ENCODE data around the gene HOXA4. TPM values are rescaled to one million over a fixed set of nuclear protein-coding genes. Genes with fewer than 3 reads are reported as not detected.

HOXA4 gene
- total and polyA plus RNA-seq, 2 experiments from 2014 or later: not detected

DNA sequence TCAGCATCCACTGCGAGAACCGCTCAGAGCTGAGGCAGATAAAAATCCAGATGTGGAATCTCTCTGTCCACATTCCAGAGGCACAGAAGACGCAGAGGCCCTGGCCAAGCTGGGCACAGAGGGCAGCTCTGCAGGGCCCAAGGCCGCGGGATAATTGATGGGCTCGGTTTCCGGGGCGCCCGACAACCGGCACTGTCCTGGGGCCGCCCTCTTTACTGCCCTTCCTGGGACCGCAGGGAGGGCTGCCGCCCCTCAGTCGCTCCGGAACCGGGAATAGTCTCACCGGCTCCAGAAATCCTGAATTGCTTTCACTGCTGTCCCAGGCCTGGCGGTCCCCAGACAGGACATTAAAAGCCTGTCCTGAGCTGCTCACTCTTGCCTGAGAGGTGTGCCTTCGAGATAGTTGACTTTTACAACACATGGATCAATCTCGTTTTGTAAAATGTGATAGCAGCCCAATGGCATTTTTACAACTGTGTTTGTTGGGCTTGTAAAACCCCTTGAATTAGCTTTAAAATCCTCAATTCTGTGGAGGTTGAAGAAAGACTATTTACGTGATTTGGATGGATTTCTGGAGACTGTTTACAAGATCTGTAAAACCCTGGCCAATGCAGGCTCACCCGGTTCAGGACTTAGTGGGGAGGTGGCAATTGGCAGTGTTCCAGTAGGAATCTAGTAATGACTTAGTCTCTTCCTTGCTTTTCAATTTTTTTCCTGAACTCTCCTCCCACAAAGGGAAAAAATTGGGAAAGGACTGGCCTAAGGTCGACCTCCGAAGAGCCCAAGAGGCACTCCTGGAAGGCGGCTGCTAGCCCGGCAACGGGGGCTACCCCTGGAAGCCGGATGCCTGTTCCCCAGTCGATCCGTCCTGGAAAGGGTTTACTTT is 18.4 kb upstream of the HOXA4 start:
- no peak overlapping the region for H2AFZ ChIP-seq
- no peaks in the 10 kb centered on the region for H3K79me2 ChIP-seq (replicated peaks; ENCODE audit: insufficient read depth)
- Mint-ChIP-seq H3K4me1 (peaks cover 15% of the 10 kb centered on the region), H3K27ac (no peak overlapping the region), H3K9me3 (peaks cover 21% of the 10 kb centered on the region), H3K4me3 (no peak overlapping the region), H3K27me3 (ENCODE audit: insufficient read depth, low read depth, poor library complexity) (peaks cover 100% of the 10 kb centered on the region), H3K36me3 (ENCODE audit: low read depth) (no peaks in the 10 kb centered on the region; the same call in 2 of the 3 replicates)
- H4K20me1 ChIP-seq (replicated peaks; ENCODE audit: insufficient read depth): peaks cover 53% of the 10 kb centered on the region
- ATAC-seq (no peak), DNase-seq (ENCODE audit: low spot score) (peak; percentile 17)
- no peak overlapping the region for H3K4me3 ChIP-seq
- TF ChIP-seq, protein P1, sequence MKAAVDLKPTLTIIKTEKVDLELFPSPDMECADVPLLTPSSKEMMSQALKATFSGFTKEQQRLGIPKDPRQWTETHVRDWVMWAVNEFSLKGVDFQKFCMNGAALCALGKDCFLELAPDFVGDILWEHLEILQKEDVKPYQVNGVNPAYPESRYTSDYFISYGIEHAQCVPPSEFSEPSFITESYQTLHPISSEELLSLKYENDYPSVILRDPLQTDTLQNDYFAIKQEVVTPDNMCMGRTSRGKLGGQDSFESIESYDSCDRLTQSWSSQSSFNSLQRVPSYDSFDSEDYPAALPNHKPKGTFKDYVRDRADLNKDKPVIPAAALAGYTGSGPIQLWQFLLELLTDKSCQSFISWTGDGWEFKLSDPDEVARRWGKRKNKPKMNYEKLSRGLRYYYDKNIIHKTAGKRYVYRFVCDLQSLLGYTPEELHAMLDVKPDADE (IDR thresholded peaks at IDR 0.05): no peak
- TF ChIP-seq EZH2 (IDR thresholded peaks at IDR 0.05; ENCODE audit: low read depth, unreplicated experiment): peak; percentile 92
- peak; percentile 60 for TF ChIP-seq EZH2phosphoT487 (IDR thresholded peaks at IDR 0.05; ENCODE audit: unreplicated experiment)
- H3K4me2 ChIP-seq: no peak overlapping the region; the same call in 1 of the 2 replicates
- no peaks in the 10 kb centered on the region for H3K36me3 ChIP-seq (ENCODE audit: insufficient read depth)
- peaks cover 100% of the 10 kb centered on the region for H3K27me3 ChIP-seq (ENCODE audit: insufficient read depth)
- H3K4me1 ChIP-seq (ENCODE audit: insufficient read depth): peaks cover 20% of the 10 kb centered on the region
- H3K9me2 ChIP-seq (ENCODE audit: insufficient read depth): no peaks in the 10 kb centered on the region
- H3F3A ChIP-seq (replicated peaks; ENCODE audit: low read depth): peaks cover 43% of the 10 kb centered on the region
- no peak overlapping the region for H3K27ac ChIP-seq (ENCODE audit: low read depth)

DNA sequence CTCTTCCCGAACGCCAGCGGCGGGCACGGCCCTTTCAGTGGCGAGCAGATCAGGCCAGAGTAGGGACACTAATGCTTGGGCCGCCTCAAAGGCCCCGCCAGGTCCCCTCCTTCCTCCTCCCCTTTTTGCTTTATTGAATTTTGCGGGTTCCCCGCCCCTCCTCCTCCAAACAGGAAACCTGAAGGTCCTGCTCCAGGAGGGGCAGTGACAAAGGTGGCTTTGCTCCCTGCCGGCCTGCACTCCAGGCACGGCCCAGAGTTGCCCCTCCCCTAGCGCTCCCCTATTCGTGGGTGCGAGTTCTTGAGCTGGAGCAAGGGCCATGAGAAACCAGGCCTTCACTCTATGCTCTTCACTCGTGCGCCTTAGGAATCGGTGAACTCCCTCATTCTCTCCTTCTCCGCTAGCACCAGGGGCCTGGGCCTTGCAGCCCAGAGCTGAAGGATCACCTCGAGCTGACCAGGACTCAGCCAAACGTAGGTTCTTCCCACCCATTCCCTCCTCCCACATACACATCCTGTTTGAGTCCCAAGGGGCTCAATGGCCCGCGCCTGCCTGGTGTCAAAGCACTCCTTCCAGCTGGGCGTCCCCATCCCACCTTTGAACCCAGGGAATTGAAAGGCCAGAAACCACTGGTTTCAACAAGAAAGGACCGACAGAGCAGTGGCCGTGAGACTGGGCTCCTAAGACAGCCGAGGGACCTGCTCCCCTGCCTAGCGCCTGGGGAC is 17.6 kb upstream of the HOXA4 start:
- Mint-ChIP-seq H3K27me3 (ENCODE audit: insufficient read depth, low read depth, poor library complexity) (peaks cover 100% of the 10 kb centered on the region), H3K9me3 (peaks cover 21% of the 10 kb centered on the region)

More for the DNA sequence above, 17.6 kb upstream of the HOXA4 start:
- H3K36me3 Mint-ChIP-seq (ENCODE audit: low read depth): no peaks in the 10 kb centered on the region
- peak overlapping the region; percentile 43 for H3K4me3 ChIP-seq
- peaks cover 48% of the 10 kb centered on the region for H4K20me1 ChIP-seq (replicated peaks; ENCODE audit: insufficient read depth)
- no peaks in the 10 kb centered on the region for H3K36me3 ChIP-seq (ENCODE audit: insufficient read depth)
- peaks cover 100% of the 10 kb centered on the region for H3K27me3 ChIP-seq (ENCODE audit: insufficient read depth)
- TF ChIP-seq EZH2 (IDR thresholded peaks at IDR 0.05; ENCODE audit: low read depth, unreplicated experiment) (peak; percentile 95), EZH2phosphoT487 (IDR thresholded peaks at IDR 0.05; ENCODE audit: unreplicated experiment) (peak; percentile 81)
- TF ChIP-seq, protein P1 (IDR thresholded peaks at IDR 0.05): no peak
- peak overlapping the region; percentile 38; the same call in 1 of the 2 replicates for H2AFZ ChIP-seq
- H3K27ac ChIP-seq (ENCODE audit: low read depth): no peak overlapping the region
- peak overlapping the region; percentile 71 for H3K4me2 ChIP-seq
- peak overlapping the region; percentile 62 for H3K4me3 Mint-ChIP-seq
- H3K4me1 Mint-ChIP-seq: peaks cover 18% of the 10 kb centered on the region
- H3K9me2 ChIP-seq (ENCODE audit: insufficient read depth): no peaks in the 10 kb centered on the region
- peaks cover 35% of the 10 kb centered on the region for H3F3A ChIP-seq (replicated peaks; ENCODE audit: low read depth)
- no peaks in the 10 kb centered on the region for H3K79me2 ChIP-seq (replicated peaks; ENCODE audit: insufficient read depth)
- H3K27ac Mint-ChIP-seq: no peak overlapping the region
- ATAC-seq: peak; percentile 1; the same call in 1 of the 3 replicates
- DNase-seq (ENCODE audit: low spot score): peak; percentile 41
- H3K4me1 ChIP-seq (ENCODE audit: insufficient read depth): peaks cover 20% of the 10 kb centered on the region

Measured in GM23338 (cell line).